ENCODE data around the gene TNK1.

Gene TNK1

DNA sequence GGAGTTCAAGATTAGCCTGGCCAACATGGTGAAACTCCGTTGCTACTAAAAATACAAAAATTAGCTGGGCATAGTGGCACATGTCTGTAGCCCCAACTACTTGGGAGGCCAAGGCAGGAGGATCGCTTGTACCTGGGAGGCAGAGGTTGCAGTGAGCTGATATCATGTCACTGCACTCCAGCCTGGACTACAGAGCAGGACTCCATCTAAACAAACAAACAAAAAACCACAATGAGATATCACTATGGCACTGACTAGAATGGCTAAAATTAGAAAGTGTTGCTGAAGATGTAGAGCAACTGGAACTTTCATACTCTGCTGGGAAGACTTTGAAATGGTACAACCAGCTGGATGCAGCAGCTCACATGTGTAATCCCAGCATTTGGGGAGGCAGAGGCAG lies 6.5 kb upstream of the TNK1 start:
- Histone ChIP-seq H3K27me3 (ENCODE audit: insufficient read depth, low read depth, severe bottlenecking) (no peaks in the 10 kb centered on the region), H3K9me3 (ENCODE audit: severe bottlenecking) (no peaks in the 10 kb centered on the region), H3K36me3 (no peaks in the 10 kb centered on the region), H3K4me3 (ENCODE audit: low read depth, low read length) (no peak overlapping the region), H3K27ac (no peak overlapping the region)
- TF ChIP-seq, protein P1, sequence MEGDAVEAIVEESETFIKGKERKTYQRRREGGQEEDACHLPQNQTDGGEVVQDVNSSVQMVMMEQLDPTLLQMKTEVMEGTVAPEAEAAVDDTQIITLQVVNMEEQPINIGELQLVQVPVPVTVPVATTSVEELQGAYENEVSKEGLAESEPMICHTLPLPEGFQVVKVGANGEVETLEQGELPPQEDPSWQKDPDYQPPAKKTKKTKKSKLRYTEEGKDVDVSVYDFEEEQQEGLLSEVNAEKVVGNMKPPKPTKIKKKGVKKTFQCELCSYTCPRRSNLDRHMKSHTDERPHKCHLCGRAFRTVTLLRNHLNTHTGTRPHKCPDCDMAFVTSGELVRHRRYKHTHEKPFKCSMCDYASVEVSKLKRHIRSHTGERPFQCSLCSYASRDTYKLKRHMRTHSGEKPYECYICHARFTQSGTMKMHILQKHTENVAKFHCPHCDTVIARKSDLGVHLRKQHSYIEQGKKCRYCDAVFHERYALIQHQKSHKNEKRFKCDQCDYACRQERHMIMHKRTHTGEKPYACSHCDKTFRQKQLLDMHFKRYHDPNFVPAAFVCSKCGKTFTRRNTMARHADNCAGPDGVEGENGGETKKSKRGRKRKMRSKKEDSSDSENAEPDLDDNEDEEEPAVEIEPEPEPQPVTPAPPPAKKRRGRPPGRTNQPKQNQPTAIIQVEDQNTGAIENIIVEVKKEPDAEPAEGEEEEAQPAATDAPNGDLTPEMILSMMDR (IDR thresholded peaks at IDR 0.05; ENCODE audit: low read depth, low read length), result no peak
- no peak for DNase-seq

GRCh38 chr17:7379134-7379533 lies 1.8 kb upstream of the TNK1 start:
- TF ChIP-seq, protein P1 (IDR thresholded peaks at IDR 0.05; ENCODE audit: low read depth, low read length), result no peak
- Histone ChIP-seq H3K9me3 (ENCODE audit: severe bottlenecking) (no peaks in the 10 kb centered on the region), H3K36me3 (peaks cover 10% of the 10 kb centered on the region), H3K27ac (no peak overlapping the region), H3K4me3 (ENCODE audit: low read depth, low read length) (no peak overlapping the region), H3K27me3 (ENCODE audit: insufficient read depth, low read depth, severe bottlenecking) (no peaks in the 10 kb centered on the region)
- no peak for DNase-seq

- no peaks in the 10 kb centered on the region for H3K27me3 ChIP-seq (ENCODE audit: insufficient read depth, low read depth, severe bottlenecking)
- peak overlapping the region; percentile 61 for H3K4me3 ChIP-seq (ENCODE audit: low read depth, low read length)
- no peak overlapping the region for H3K27ac ChIP-seq
- peaks cover 12% of the 10 kb centered on the region for H3K36me3 ChIP-seq
- TF ChIP-seq, protein P1 (IDR thresholded peaks at IDR 0.05; ENCODE audit: low read depth, low read length), result peak; percentile 32; the same call in 1 of the 2 replicates
- DNase-seq, result no peak
- H3K9me3 ChIP-seq (ENCODE audit: severe bottlenecking), result no peaks in the 10 kb centered on the region
Measured at GRCh38 chr17:7380321-7380720, 568 bp upstream of the TNK1 start.

DNA sequence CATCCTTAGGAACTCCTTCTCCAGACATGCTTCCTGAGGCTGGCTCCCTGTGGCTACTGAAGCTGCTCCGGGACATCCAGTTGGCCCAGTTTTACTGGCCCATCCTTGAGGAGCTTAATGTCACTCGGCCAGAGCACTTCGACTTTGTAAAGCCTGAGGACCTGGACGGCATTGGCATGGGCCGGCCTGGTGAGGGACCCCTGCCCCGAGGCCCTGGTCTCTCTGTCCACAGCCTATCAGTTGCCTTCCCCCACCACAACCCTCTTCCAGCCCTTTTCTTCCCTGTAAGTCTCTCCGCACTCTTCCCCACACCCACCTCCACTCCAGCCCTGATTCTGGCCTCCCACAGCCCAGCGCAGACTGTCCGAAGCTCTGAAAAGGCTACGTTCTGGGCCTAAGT lies 2.0 kb downstream of the TNK1 start:
- Histone ChIP-seq H3K27ac (no peak overlapping the region), H3K9me3 (ENCODE audit: severe bottlenecking) (no peaks in the 10 kb centered on the region), H3K27me3 (ENCODE audit: insufficient read depth, low read depth, severe bottlenecking) (no peaks in the 10 kb centered on the region), H3K36me3 (peaks cover 17% of the 10 kb centered on the region), H3K4me3 (ENCODE audit: low read depth, low read length) (no peak overlapping the region)
- DNase-seq, result no peak
- TF ChIP-seq, protein P1 (IDR thresholded peaks at IDR 0.05; ENCODE audit: low read depth, low read length), result no peak

GRCh38 chr17:7383371-7383741 lies 2.5 kb downstream of the TNK1 start:
- H3K27ac ChIP-seq, result no peak overlapping the region
- H3K4me3 ChIP-seq (ENCODE audit: low read depth, low read length), result no peak overlapping the region
- TF ChIP-seq, protein P1 (IDR thresholded peaks at IDR 0.05; ENCODE audit: low read depth, low read length), result no peak
- DNase-seq, result no peak
- H3K36me3 ChIP-seq, result peaks cover 18% of the 10 kb centered on the region
- H3K27me3 ChIP-seq (ENCODE audit: insufficient read depth, low read depth, severe bottlenecking), result no peaks in the 10 kb centered on the region
- H3K9me3 ChIP-seq (ENCODE audit: severe bottlenecking), result no peaks in the 10 kb centered on the region

GRCh38 chr17:7383742-7384488 lies 3.0 kb downstream of the TNK1 start:
- Histone ChIP-seq H3K9me3 (ENCODE audit: severe bottlenecking) (no peaks in the 10 kb centered on the region), H3K27me3 (ENCODE audit: insufficient read depth, low read depth, severe bottlenecking) (no peaks in the 10 kb centered on the region), H3K4me3 (ENCODE audit: low read depth, low read length) (no peak overlapping the region), H3K36me3 (peaks cover 24% of the 10 kb centered on the region), H3K27ac (no peak overlapping the region)
- no peak for DNase-seq
- TF ChIP-seq, protein P1 (IDR thresholded peaks at IDR 0.05; ENCODE audit: low read depth, low read length), result no peak
